ENCODE measurements around the gene PODN. TPM values are rescaled to one million over a fixed set of nuclear protein-coding genes. Genes with fewer than 3 reads are reported as not detected.
A peak's percentile ranks its signal among the peaks of the same experiment; 100 is the strongest.

PODN gene
- total RNA-seq, 1 experiment from 2014 or later: not detected

DNA sequence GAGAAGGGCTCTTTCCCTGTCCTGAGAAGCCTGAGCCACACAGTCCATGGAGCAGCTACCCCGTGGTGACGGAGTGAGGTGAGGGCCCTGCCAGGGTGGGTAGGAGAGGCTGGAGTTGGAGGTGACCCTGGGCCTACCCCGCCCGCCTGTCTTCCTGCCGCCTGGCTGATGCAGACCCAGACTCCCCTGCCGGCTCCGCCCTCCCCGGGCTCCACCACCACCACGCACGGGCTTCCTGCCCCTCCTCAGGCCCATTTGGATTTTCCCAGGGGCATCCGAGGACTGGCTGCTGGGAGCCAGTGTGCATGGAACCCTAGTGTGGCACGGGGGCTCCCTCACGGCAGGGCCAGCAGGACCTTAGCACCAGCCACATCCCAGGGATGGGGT lies 32.5 kb downstream of the PODN start:
- no peaks in the 10 kb centered on the region for H3K9me2 ChIP-seq (ENCODE audit: insufficient read depth)
- H3F3A ChIP-seq (ENCODE audit: insufficient read depth, low read depth): peaks cover 20% of the 10 kb centered on the region; the same call in 1 of the 2 replicates
- no peaks in the 10 kb centered on the region for H3K27me3 ChIP-seq (ENCODE audit: insufficient read depth, low read depth)
- DNase-seq: no peak
- no peak overlapping the region for H3K27ac ChIP-seq
- ChIA-PET CTCF (no interaction called here), POLR2A (ENCODE audit: unreplicated experiment) (no interaction called here)
- no peak overlapping the region for H3K4me2 ChIP-seq
- H4K20me1 ChIP-seq (ENCODE audit: insufficient read depth): no peaks in the 10 kb centered on the region
- H3K79me2 ChIP-seq (ENCODE audit: low read depth): no peaks in the 10 kb centered on the region
- no peaks in the 10 kb centered on the region for H3K36me3 ChIP-seq (ENCODE audit: low read depth)
- peaks cover 9% of the 10 kb centered on the region; the same call in 1 of the 2 replicates for H3K4me1 ChIP-seq (replicated peaks; ENCODE audit: insufficient read depth)
- H3K4me3 ChIP-seq: no peak overlapping the region
- TF ChIP-seq EZH2 (IDR thresholded peaks at IDR 0.05; ENCODE audit: low read depth): no peak
- TF ChIP-seq, protein P1, sequence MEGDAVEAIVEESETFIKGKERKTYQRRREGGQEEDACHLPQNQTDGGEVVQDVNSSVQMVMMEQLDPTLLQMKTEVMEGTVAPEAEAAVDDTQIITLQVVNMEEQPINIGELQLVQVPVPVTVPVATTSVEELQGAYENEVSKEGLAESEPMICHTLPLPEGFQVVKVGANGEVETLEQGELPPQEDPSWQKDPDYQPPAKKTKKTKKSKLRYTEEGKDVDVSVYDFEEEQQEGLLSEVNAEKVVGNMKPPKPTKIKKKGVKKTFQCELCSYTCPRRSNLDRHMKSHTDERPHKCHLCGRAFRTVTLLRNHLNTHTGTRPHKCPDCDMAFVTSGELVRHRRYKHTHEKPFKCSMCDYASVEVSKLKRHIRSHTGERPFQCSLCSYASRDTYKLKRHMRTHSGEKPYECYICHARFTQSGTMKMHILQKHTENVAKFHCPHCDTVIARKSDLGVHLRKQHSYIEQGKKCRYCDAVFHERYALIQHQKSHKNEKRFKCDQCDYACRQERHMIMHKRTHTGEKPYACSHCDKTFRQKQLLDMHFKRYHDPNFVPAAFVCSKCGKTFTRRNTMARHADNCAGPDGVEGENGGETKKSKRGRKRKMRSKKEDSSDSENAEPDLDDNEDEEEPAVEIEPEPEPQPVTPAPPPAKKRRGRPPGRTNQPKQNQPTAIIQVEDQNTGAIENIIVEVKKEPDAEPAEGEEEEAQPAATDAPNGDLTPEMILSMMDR (conservative IDR thresholded peaks at IDR 0.05): no peak
- no TSS peak for BruUV-seq (replicated peaks)
- no peak overlapping the region for H2AFZ ChIP-seq
- H3K9me3 ChIP-seq (ENCODE audit: insufficient read depth, low read depth): no peaks in the 10 kb centered on the region; the same call in none of the 2 replicates
- intact Hi-C loops (cut with micrococcal nuclease; ENCODE audit: unreplicated experiment): no loop called here

DNA sequence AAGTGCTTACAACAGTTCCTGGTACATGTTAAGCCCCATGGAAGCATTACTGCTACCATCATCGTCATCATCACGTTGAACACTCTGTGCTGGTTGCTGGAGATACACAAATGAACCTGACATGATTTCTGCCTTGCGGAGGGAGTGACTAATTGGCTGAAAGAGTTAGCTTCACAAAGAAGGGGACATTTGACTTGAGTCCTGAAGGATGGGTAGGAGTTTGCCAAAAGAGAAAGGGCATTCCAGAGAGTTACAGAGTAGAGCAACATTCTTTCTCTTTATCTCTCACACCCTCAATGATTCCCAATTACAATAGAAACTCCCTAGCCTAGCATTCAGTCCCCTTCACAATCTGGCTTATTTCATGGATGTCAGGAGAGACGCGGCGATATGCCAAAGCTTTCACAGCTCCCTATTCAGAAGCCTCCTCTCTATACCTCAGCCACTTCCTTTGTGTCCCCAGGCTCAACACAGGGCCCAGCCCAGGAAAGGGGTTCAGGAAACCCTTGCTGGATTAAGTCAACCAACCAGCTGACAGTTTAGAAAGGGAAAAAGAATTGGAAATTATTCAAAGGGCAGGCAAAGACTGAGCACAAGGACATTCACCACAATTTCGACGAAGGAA lies 42.4 kb downstream of the PODN start:
- no TSS peak for BruUV-seq (replicated peaks)
- POLR2A ChIA-PET (ENCODE audit: unreplicated experiment): no interaction called here
- TF ChIP-seq, protein P1 (conservative IDR thresholded peaks at IDR 0.05): no peak
- TF ChIP-seq EZH2 (IDR thresholded peaks at IDR 0.05; ENCODE audit: low read depth): no peak
- H3K4me1 ChIP-seq (replicated peaks; ENCODE audit: insufficient read depth): peaks cover 20% of the 10 kb centered on the region
- H3K36me3 ChIP-seq (ENCODE audit: low read depth): no peaks in the 10 kb centered on the region
- H3K27me3 ChIP-seq (ENCODE audit: insufficient read depth, low read depth): no peaks in the 10 kb centered on the region
- no peaks in the 10 kb centered on the region for H4K20me1 ChIP-seq (ENCODE audit: insufficient read depth)
- no peak overlapping the region for H3K4me3 ChIP-seq
- DNase-seq: no peak
- CTCF ChIA-PET: no interaction called here
- intact Hi-C loops (cut with micrococcal nuclease; ENCODE audit: unreplicated experiment): no loop called here
- peaks cover 6% of the 10 kb centered on the region; the same call in 1 of the 2 replicates for H3K9me3 ChIP-seq (ENCODE audit: insufficient read depth, low read depth)
- H3K4me2 ChIP-seq: no peak overlapping the region
- H3F3A ChIP-seq (ENCODE audit: insufficient read depth, low read depth): peaks cover 39% of the 10 kb centered on the region
- no peak overlapping the region for H3K27ac ChIP-seq
- no peaks in the 10 kb centered on the region for H3K9me2 ChIP-seq (ENCODE audit: insufficient read depth)
- no peaks in the 10 kb centered on the region for H3K79me2 ChIP-seq (ENCODE audit: low read depth)
- H2AFZ ChIP-seq: no peak overlapping the region

DNA sequence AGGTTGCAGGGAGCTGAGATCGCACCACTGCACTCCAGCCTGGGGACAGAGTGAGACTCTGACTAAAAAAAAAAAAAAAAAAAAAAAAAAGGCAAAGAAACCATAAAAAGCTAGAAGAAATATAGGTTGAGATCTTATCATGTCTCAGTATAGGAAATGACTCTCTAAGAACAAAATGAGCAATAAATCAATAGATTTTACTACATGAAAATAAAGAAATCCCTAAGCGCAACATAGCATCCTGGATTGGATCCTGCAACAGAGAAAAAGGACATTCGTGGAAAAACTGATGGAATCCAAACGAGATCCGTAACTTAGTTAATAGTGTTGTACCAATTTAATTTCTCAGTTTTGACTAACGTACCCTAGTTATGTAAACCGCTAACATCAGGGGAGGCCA lies 45.1 kb downstream of the PODN start:
- Histone ChIP-seq H3K4me3 (no peak overlapping the region), H3K4me1 (replicated peaks; ENCODE audit: insufficient read depth) (peaks cover 43% of the 10 kb centered on the region), H3K9me2 (ENCODE audit: insufficient read depth) (no peaks in the 10 kb centered on the region), H3K27me3 (ENCODE audit: insufficient read depth, low read depth) (no peaks in the 10 kb centered on the region), H3F3A (ENCODE audit: insufficient read depth, low read depth) (peaks cover 30% of the 10 kb centered on the region), H3K79me2 (ENCODE audit: low read depth) (no peaks in the 10 kb centered on the region), H2AFZ (no peak overlapping the region), H3K36me3 (ENCODE audit: low read depth) (no peaks in the 10 kb centered on the region), H4K20me1 (ENCODE audit: insufficient read depth) (no peaks in the 10 kb centered on the region), H3K4me2 (peak overlapping the region; percentile 14), H3K27ac (no peak overlapping the region), H3K9me3 (ENCODE audit: insufficient read depth, low read depth) (no peaks in the 10 kb centered on the region)
- intact Hi-C loops (cut with micrococcal nuclease; ENCODE audit: unreplicated experiment): loop anchor here (1.0 kb wide), 1 partner anchor 59 kb away; no protein-coding TSS in a partner anchor
- CTCF ChIA-PET: interaction anchor here (0.6 kb wide), 1 partner anchor 16 kb away, joined by 4 read pairs; no protein-coding TSS in a partner anchor
- BruUV-seq (replicated peaks): no TSS peak
- POLR2A ChIA-PET (ENCODE audit: unreplicated experiment): interaction anchor here (0.7 kb wide), 1 partner anchor 39 kb away, joined by 7 read pairs; no protein-coding TSS in a partner anchor
- TF ChIP-seq EZH2 (IDR thresholded peaks at IDR 0.05; ENCODE audit: low read depth): no peak
- TF ChIP-seq, protein P1 (conservative IDR thresholded peaks at IDR 0.05): no peak
- no peak for DNase-seq
